H1 (cell line): ENCODE data around the gene KCNN4. TPM values are rescaled to one million over a fixed set of nuclear protein-coding genes. Genes with fewer than 3 reads are reported as not detected.

ENCODE experiments used
- BACH1 ChIP-seq: IDR thresholded peaks from 2 replicates; pipeline ENCODE4 v1.6.1; 2012; ENCODE audit warnings: low read length, improper control_type of control experiment
- CREB1 ChIP-seq: IDR thresholded peaks from 2 replicates; pipeline ENCODE4 v1.6.1; 2012; ENCODE audit warnings: inconsistent platforms
- GABPA ChIP-seq: IDR thresholded peaks from 2 replicates; pipeline ENCODE4 v1.6.1; 2011; ENCODE audit warnings: mild to moderate bottlenecking, low read length, moderate library complexity, borderline replicate concordance; ENCODE audit not compliant: insufficient read depth
- SRF ChIP-seq: IDR thresholded peaks from 2 replicates; pipeline ENCODE4 v1.6.1; 2011; ENCODE audit warnings: mild to moderate bottlenecking, low read depth, low read length, moderate library complexity
- polyA plus RNA-seq, 7 experiments: library from polyadenylated mRNA; depleted of rRNA in 3 of 7; stranded (reverse) in 5 of 7; unstranded in 2 of 7; fragments of >200 nt in 5 of 7; fragments of 200-250 nt in 2 of 7; gene quantifications; 1 replicate in 5 of 7; 2 replicates in 1 of 7; 4 replicates in 1 of 7; pipeline versions ENCODE4 v1.2.1 to v1.2.3, GENCODE V29; 2011 to 2013; ENCODE audit warnings: missing spikeins in 2 of 7, mixed read lengths in 2 of 7
- total RNA-seq: library from RNA; stranded (reverse); fragmentation: NEBNext Ultra II Directional; extraction: Animal tissue kit (Norgen Biotek cat#: 25700); gene quantifications from 2 replicates; pipeline ENCODE4 v1.2.1, GENCODE V29; 2021

The KCNN4 gene
- total and polyA plus RNA-seq, 2 of the 8 experiments (the other 6 are each of a cell fraction or from before 2014, with no cell fraction given) = 0.78 to 1.5 TPM

DNA sequence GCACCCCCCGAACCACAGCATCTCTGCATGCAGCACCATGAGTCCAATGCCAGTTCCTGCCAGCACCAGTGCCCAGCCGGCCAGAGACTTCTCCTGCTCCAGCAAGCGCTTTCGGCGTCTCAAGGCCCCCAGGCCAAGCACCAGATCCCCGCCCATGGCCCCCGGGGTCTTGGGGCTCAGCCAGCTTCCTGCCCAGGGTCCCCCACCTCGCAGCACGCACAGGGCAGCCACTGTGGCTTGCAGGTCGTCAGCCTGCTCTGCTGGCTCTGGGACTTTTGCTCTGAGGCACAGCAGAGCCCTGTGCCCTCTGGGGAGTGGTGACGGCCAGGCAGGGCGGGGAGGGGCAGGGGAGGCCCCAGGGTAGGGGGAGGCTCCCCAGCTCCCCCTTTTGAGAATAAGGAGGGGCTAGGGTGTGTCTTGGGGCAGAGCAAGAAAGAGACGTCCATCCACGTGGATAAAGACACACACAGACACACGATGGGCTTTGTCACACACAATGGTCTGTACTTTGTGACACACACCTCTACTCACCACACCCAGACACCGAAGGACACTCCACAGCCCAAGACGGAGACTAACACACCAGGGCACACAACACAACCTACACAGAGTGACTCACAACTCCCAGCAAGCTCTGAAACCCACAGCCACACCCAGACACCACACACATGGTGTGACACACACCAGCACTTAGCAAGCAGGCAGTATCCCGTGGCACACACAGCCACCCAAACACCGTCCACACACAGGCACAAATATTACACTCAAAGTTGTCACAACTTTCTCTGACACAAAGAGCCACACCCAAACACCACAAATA lies at the start of gene KCNN4 (continued):
- no peak for TF ChIP-seq GABPA
- no peak for TF ChIP-seq SRF
- TF ChIP-seq BACH1 = no peak
- no peak for TF ChIP-seq CREB1
